ENCODE results near the gene ATP5F1E.
"Not testable (repeated sequence)": the region's sequence is repeated elsewhere in the genome, so short reads cannot be mapped to it uniquely, and the experiment has no call there.

The ATP5F1E gene

GRCh38 chr20:59013031-59013951, 18.8 kb downstream of the ATP5F1E start:
- Histone ChIP-seq H3K4me1 (ENCODE audit: control insufficient read depth, insufficient read depth, low read length) (no peaks in the 10 kb centered on the region), H3K36me3 (ENCODE audit: control insufficient read depth in 2 of 2, insufficient read depth in 1 of 2, low read length in 2 of 2) (no peaks in the 10 kb centered on the region), H3K27ac (ENCODE audit: extremely low read depth, low read depth, low read length) (no peak overlapping the region), H3K9me3 (ENCODE audit: control insufficient read depth, insufficient read depth, low read depth, low read length) (no peaks in the 10 kb centered on the region), H3K4me3 (ENCODE audit: low read depth, low read length) (no peak overlapping the region)
- CTCF ChIA-PET = interaction anchor here (0.7 to 0.8 kb wide), 2 partner anchors 10 to 178 kb away, joined by 3 to 4 read pairs; no protein-coding TSS in a partner anchor
- no peak for TF ChIP-seq ZFP37 (tag by site-specific recombination; IDR thresholded peaks at IDR 0.05)
- peak; percentile 54 for TF ChIP-seq SCRT2 (tag by site-specific recombination; IDR thresholded peaks at IDR 0.05)
- 0 out of 2 replicates have a peak, but pooled peaks have one; percentile 30 for TF ChIP-seq SCRT1 (tag by site-specific recombination; IDR thresholded peaks at IDR 0.05; ENCODE audit: borderline replicate concordance)
- POLR2A ChIA-PET = interaction anchor here (1.0 kb wide), 1 partner anchor 19 kb away, joined by 4 read pairs; the partner anchor contains the start of gene ATP5F1E

DNA sequence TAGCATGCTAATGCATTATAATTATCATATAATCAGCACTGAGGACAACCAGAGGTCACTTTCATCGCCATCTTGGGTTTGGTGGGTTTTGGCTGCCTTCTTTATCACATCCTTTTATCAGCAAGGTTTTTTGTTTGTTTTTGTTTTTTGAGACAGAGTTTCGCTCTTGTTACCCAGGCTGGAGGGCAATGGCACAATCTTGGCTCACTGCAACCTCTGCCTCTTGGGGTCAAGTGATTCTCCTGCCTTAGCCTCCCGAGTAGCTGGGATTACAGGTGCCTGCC, 20.3 kb downstream of the ATP5F1E start:
- H3K36me3 ChIP-seq (ENCODE audit: control insufficient read depth in 2 of 2, insufficient read depth in 1 of 2, low read length in 2 of 2); H3K9me3 ChIP-seq (ENCODE audit: control insufficient read depth, insufficient read depth, low read depth, low read length); CTCF ChIA-PET; POLR2A ChIA-PET; H3K4me3 ChIP-seq (ENCODE audit: low read depth, low read length); H3K4me1 ChIP-seq (ENCODE audit: control insufficient read depth, insufficient read depth, low read length); H3K27ac ChIP-seq (ENCODE audit: extremely low read depth, low read depth, low read length): not testable (repeated sequence)

DNA sequence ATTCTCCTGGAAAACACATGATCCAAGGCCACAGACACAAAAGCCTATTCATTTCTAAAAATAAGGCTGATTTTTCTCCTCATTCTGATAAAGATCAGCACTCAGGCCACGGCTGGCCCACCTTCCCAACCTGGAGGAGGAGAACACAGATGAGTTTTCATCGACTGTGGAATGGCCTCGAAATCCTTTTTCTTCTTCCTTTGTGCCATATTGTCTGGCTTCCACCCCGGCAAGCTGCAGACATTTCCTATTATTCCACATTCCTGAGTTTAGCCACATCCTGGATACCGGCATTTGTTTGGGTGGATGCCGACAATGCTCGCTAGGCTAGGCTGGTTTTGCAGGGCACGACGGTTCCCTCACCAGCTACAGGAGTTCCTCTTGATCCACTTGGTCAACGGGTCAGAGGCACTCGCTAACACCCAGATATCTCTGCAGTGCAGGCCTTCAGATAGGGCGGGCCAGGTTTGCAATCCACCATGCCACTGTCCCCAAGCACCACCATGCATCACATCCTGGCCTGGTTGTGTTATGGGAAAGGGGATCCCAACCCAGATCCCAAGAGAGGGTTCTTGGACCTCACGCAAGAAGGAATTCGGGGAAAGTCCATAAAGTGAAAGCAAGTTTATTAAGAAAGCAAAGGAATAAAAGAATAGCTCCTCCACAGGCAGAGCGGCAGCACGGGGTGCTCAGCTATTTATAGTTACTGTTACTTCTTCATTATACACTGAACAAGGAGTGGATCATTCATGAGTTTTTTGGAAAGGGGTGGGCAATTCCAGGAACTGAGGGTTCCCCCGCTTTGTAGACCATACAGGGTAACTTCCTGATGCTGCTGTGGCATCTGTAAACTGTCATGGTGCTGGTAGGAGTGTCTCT, 20.9 kb downstream of the ATP5F1E start:
- CTCF ChIA-PET = no interaction called here
- POLR2A ChIA-PET = interaction anchor here (1.0 to 1.7 kb wide), 2 partner anchors 13 to 21 kb away, joined by 3 to 5 read pairs; partner anchors contain the start of gene ATP5F1E

GRCh38 chr20:59010321-59010994, 21.7 kb downstream of the ATP5F1E start:
- Histone ChIP-seq H3K4me1 (ENCODE audit: control insufficient read depth, insufficient read depth, low read length) (peaks cover 3% of the 10 kb centered on the region; the same call in 1 of the 2 replicates), H3K9me3 (ENCODE audit: control insufficient read depth, insufficient read depth, low read depth, low read length) (no peaks in the 10 kb centered on the region), H3K27ac (ENCODE audit: extremely low read depth, low read depth, low read length) (no peak overlapping the region), H3K36me3 (ENCODE audit: control insufficient read depth in 2 of 2, insufficient read depth in 1 of 2, low read length in 2 of 2) (peaks cover 0 to 2% of the 10 kb centered on the region in 2 experiments; a peak in 1 of 3 replicates), H3K4me3 (ENCODE audit: low read depth, low read length) (no peak overlapping the region)
- CTCF ChIA-PET = no interaction called here
- POLR2A ChIA-PET = interaction anchor here (1.0 to 1.7 kb wide), 2 partner anchors 12 to 22 kb away, joined by 3 to 5 read pairs; partner anchors contain the start of gene ATP5F1E
- no peak for TF ChIP-seq ZNF747 (tag by site-specific recombination; IDR thresholded peaks at IDR 0.05)
- TF ChIP-seq ZBTB1 (tag by site-specific recombination; IDR thresholded peaks at IDR 0.05) = no peak
- no peak for TF ChIP-seq ZNF776 (tag by site-specific recombination; IDR thresholded peaks at IDR 0.05; ENCODE audit: borderline replicate concordance)
- no peak for TF ChIP-seq BCL6B (tag by site-specific recombination; IDR thresholded peaks at IDR 0.05)
- TF ChIP-seq ZNF837 (tag by site-specific recombination; IDR thresholded peaks at IDR 0.05) = no peak
- TF ChIP-seq ZNF2 (tag by site-specific recombination; IDR thresholded peaks at IDR 0.05) = no peak

More for the DNA sequence above, 20.9 kb downstream of the ATP5F1E start:
- no peaks in the 10 kb centered on the region for H3K36me3 ChIP-seq (ENCODE audit: control insufficient read depth in 2 of 2, insufficient read depth in 1 of 2, low read length in 2 of 2)
- H3K9me3 ChIP-seq (ENCODE audit: control insufficient read depth, insufficient read depth, low read depth, low read length) = no peaks in the 10 kb centered on the region
- 0 out of 2 replicates have a peak, but pooled peaks cover 1% of the 10 kb centered on the region for H3K4me1 ChIP-seq (ENCODE audit: control insufficient read depth, insufficient read depth, low read length)
- H3K4me3 ChIP-seq (ENCODE audit: low read depth, low read length) = no peak overlapping the region
- TF ChIP-seq ZSCAN5A (tag by site-specific recombination; IDR thresholded peaks at IDR 0.05) (no peak), ZNF600 (tag by site-specific recombination; IDR thresholded peaks at IDR 0.05) (no peak), ZNF548 (tag by site-specific recombination; IDR thresholded peaks at IDR 0.05) (no peak), ZNF48 (tag by site-specific recombination; IDR thresholded peaks at IDR 0.05) (no peak), ZSCAN30 (tag by site-specific recombination; IDR thresholded peaks at IDR 0.05) (no peak)
- TF ChIP-seq, protein P1, sequence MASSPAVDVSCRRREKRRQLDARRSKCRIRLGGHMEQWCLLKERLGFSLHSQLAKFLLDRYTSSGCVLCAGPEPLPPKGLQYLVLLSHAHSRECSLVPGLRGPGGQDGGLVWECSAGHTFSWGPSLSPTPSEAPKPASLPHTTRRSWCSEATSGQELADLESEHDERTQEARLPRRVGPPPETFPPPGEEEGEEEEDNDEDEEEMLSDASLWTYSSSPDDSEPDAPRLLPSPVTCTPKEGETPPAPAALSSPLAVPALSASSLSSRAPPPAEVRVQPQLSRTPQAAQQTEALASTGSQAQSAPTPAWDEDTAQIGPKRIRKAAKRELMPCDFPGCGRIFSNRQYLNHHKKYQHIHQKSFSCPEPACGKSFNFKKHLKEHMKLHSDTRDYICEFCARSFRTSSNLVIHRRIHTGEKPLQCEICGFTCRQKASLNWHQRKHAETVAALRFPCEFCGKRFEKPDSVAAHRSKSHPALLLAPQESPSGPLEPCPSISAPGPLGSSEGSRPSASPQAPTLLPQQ (tag by site-specific recombination; IDR thresholded peaks at IDR 0.05) = no peak
- H3K27ac ChIP-seq (ENCODE audit: extremely low read depth, low read depth, low read length) = no peak overlapping the region

Data from HEK293 (cell line).